C4-2B (cell line): Measurements from ENCODE around the gene CA12.
A peak's percentile ranks its signal among the peaks of the same experiment; 100 is the strongest.

Experiments used
- H3K27ac ChIP-seq: fragments of 450-650 bp; 2 replicates; pipeline ENCODE4 v1.5.1; 2017
- CTCF ChIP-seq: fragments of 450-650 bp; conservative IDR thresholded peaks from 2 replicates; pipeline ENCODE4 v1.5.1; 2017; ENCODE audit warnings: mild to moderate bottlenecking
- ZFX ChIP-seq: fragments of 450-650 bp; IDR thresholded peaks from 2 replicates; pipeline ENCODE4 v1.6.1; 2017

Gene CA12

GRCh38 chr15:63292771-63293170, 88.9 kb downstream of the CA12 start:
- TF ChIP-seq CTCF (no peak), ZFX (no peak)
- H3K27ac ChIP-seq = no peak overlapping the region

GRCh38 chr15:63292241-63292640, 89.4 kb downstream of the CA12 start:
- no peak overlapping the region for H3K27ac ChIP-seq
- no peak for TF ChIP-seq CTCF
- TF ChIP-seq ZFX = no peak

DNA sequence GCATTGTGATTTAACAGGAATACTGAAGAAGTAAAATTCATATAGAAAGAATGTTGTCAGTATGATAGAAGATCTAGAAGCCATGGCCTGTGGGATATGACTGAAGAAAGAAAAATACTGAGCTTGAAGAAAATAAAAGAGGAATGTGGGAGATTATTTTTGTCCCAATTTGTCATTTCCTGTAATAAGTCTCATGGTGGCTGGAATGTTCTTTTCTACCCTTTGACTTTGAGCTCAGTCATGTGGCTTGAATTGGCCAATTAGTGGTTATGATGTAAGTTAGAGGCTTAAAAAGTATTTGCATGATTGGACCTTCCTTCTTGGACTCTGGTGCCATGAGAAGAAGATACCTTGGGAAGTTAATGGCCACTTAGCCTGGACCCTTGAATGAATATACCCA, 90.1 kb downstream of the CA12 start:
- TF ChIP-seq ZFX (no peak), CTCF (no peak)
- no peak overlapping the region for H3K27ac ChIP-seq

DNA sequence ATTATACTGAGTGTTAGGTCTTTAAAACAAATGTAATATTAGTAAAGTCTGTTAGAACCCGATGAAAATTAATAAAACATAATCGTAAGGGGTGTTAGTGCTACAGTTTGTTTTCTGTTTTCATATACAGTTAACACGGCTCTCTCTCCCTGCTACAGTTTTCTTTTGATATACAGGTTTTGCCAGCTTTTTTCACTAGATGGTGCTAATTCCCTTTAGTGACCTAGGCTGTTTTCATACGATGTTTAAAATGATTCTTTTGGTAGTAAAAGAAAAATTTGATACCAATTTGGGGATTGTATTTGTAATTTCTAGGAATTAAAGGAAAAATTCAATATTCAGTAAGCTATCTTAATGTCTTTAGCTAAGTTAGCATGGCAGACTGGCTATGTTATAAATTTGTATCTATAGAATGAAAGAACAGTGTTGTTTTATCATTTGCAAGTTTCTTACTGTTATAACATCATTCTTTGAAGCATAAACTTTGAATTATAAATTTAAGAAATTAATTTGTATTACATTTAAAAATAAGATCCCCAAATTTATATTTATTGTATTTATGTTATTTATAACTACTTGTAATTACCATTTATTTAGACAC, 92.8 kb downstream of the CA12 start:
- no peak for TF ChIP-seq ZFX
- peak; percentile 90 for TF ChIP-seq CTCF
- no peak overlapping the region for H3K27ac ChIP-seq

GRCh38 chr15:63288342-63288741, 93.3 kb downstream of the CA12 start:
- no peak for TF ChIP-seq CTCF
- no peak for TF ChIP-seq ZFX
- H3K27ac ChIP-seq = no peak overlapping the region

GRCh38 chr15:63287109-63287508, 94.5 kb downstream of the CA12 start:
- H3K27ac ChIP-seq = no peak overlapping the region
- TF ChIP-seq CTCF = no peak
- no peak for TF ChIP-seq ZFX

- TF ChIP-seq ZFX (no peak), CTCF (no peak)
- H3K27ac ChIP-seq = no peak overlapping the region
Measured at GRCh38 chr15:63284335-63284734, 97.3 kb downstream of the CA12 start.
